HS-27A (cell line): Measurements from ENCODE around the gene TTC29.

Experiments
- DNase-seq: peaks from one replicate; pipeline ENCODE4 v3.0.0-alpha.2; 2012; ENCODE audit warnings: low read depth, missing footprints

TTC29 gene

GRCh38 chr4:146945556-146946374 is at the start of gene TTC29:
TTC29 (minus strand) TSS chr4:146945864; CDS start chr4:146939895, 5,969 bp downstream.
- peak; percentile 68 for DNase-seq

- DNase-seq: no peak
Measured at GRCh38 chr4:146981651-146982050, 36.0 kb upstream of the TTC29 start.

- DNase-seq: no peak
Measured at GRCh38 chr4:146978641-146979040, 33.0 kb upstream of the TTC29 start.

- no peak for DNase-seq
Measured at GRCh38 chr4:146976145-146976544, 30.5 kb upstream of the TTC29 start.

- DNase-seq: no peak
Measured at GRCh38 chr4:146975527-146975926, 29.9 kb upstream of the TTC29 start.

GRCh38 chr4:146975036-146975435 is 29.4 kb upstream of the TTC29 start:
- no peak for DNase-seq

GRCh38 chr4:146972036-146972435 is 26.4 kb upstream of the TTC29 start:
- no peak for DNase-seq

GRCh38 chr4:146969126-146969525 is 23.5 kb upstream of the TTC29 start:
- DNase-seq: no peak

GRCh38 chr4:146960634-146961033 is 15.0 kb upstream of the TTC29 start:
- no peak for DNase-seq

- DNase-seq: peak; percentile 62
Measured at GRCh38 chr4:146959692-146960091, 14.0 kb upstream of the TTC29 start.

GRCh38 chr4:146957237-146957636 is 11.6 kb upstream of the TTC29 start:
- peak; percentile 81 for DNase-seq

- DNase-seq: no peak
Measured at GRCh38 chr4:146952896-146953295, 7.2 kb upstream of the TTC29 start.

- DNase-seq: no peak
Measured at GRCh38 chr4:146949559-146949958, 3.9 kb upstream of the TTC29 start.

GRCh38 chr4:146943691-146944375 is 1.8 kb downstream of the TTC29 start:
- no peak for DNase-seq

- DNase-seq: no peak
Measured at GRCh38 chr4:146932116-146932515, 13.5 kb downstream of the TTC29 start.

GRCh38 chr4:146930673-146931072 is 15.0 kb downstream of the TTC29 start:
- no peak for DNase-seq

GRCh38 chr4:146927695-146928094 is 18.0 kb downstream of the TTC29 start:
- no peak for DNase-seq

- DNase-seq: peak; percentile 22
Measured at GRCh38 chr4:146916479-146917076, 29.1 kb downstream of the TTC29 start.

GRCh38 chr4:146915132-146915531 is 30.5 kb downstream of the TTC29 start:
- DNase-seq: no peak

GRCh38 chr4:146900295-146900694 is 45.4 kb downstream of the TTC29 start:
- DNase-seq: no peak

- DNase-seq: no peak
Measured at GRCh38 chr4:146890301-146890700, 55.4 kb downstream of the TTC29 start.

- no peak for DNase-seq
Measured at GRCh38 chr4:146883070-146883469, 62.6 kb downstream of the TTC29 start.

GRCh38 chr4:146857298-146857697 is 88.4 kb downstream of the TTC29 start:
- DNase-seq: no peak
